ENCODE results near the gene OTX1. TPM values are rescaled to one million over a fixed set of nuclear protein-coding genes. Genes with fewer than 3 reads are reported as not detected.
"Not testable (repeated sequence)": the region's sequence is repeated elsewhere in the genome, so short reads cannot be mapped to it uniquely, and the experiment has no call there.

The OTX1 gene
- total RNA-seq, 1 experiment from 2014 or later, result 0.85 TPM

DNA sequence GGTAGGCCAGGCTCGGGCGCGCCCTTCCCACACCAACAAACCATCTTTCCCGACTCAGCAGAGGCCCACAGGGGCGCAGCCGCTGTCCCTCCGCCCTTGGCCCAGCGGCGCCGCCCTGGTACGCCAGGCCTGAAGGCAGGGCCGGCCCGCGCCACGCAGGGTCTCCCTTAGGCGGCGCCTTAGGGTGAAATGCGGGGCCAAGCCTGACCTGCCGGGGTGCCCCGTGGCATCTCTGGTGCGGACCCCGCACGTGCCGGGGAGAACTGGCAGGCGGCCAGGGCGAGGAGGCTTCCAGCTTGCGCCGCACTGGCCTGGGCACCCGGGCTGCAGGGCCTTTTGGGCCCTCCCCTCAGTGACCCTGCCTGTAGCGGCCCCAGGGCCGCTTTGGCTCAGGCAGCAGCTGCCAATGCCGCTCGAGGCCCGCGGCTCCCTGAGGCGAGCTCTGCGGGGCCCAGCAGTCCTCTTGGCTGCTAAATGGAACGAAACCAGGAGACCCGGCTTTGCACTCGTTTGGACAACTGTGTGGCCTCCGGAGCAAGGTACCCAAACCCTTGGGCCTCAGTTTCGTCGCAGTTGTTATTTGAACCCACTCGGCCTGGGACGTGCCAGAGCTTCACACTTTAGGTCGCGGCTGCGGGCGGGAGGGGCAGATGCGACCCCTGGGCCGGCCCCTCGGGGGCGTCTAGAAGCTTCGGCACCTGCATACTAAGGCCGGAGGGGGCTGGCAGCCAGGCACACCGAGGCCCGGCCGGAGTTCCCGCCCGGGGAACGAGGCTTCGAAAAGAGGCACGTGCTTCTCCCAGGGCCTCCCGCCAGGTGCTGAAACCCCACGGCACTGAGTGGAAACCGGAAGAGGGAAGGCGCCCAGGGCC lies 8.5 kb downstream of the OTX1 start:
- DNase-seq (ENCODE audit: low spot score), result no peak

DNA sequence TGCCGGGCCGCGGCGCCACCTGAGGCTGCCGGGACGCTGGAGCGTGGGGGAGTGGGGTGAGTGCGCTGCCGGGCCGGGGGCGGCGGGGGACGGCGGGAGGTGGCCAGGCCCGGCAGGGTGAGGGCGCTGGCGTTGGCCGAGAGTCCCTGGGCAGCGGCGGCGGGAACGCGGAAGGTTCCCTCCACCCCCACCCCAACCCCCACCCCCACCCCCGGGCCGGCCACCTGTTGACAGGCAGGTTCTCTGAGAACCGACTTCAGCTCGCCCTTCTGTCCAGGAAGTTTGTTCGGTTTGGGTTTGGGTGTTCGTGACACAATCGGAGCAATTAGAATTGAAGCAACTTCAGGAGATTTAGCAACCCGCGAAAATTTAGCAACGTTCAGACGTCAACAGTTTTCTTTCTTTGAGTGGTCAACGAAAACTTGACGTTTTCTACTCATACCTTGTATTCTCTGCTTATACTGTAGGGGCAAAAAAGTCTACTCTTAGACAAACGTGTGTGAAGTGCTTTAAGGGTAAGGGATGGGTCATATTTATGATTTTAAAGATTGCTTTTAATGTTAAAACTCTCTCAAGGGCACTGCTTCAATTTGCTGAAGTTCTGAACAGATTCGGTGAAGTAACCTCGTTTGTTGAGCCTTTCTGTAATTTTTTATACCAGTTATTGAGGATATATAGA lies 9.3 kb downstream of the OTX1 start:
- DNase-seq (ENCODE audit: low spot score), result no peak

DNA sequence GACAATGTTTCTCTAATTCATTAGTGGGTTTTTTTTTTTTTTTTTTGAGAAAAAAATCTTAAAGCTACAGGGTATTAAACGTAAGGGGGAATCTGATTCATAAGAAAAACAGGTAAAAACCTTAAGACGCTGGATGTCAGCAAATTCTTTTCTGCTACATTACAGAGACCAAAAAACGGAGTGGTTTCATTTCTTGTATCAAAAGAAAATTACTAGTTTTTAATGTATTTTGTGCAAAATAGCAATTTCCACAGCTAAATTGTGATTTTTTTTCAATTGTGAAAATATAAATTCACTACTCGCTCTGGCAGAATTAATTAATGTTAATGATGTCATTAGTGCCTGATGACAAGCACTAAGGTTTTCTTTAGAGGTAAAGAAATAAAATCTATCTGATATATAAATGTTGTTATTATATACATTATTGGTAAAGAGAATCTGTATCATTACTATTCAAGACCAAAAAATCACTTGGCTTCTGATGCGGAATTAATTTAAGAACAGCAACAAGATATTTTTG lies 9.9 kb downstream of the OTX1 start:
- no peak for DNase-seq (ENCODE audit: low spot score)

DNA sequence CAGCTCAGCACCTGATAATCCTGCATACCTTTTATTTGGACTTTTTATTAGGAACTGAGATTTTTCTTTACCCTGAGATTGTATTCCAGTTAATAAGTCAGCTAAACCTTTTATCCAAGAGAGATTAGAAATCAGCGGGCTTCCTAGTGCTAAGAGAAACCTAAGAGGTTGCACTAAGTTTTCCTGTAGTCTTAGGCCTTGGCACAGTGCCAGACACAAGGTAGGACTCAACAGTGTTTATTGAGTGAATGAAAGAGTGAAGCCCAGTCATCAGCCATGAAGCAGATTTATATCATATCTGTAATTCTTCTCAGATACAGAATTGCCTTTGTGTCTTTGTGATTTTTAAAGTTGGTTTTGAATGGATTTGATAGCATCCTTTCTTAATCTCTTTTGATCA lies 13.6 kb downstream of the OTX1 start:
- DNase-seq (ENCODE audit: low spot score), result no peak

DNA sequence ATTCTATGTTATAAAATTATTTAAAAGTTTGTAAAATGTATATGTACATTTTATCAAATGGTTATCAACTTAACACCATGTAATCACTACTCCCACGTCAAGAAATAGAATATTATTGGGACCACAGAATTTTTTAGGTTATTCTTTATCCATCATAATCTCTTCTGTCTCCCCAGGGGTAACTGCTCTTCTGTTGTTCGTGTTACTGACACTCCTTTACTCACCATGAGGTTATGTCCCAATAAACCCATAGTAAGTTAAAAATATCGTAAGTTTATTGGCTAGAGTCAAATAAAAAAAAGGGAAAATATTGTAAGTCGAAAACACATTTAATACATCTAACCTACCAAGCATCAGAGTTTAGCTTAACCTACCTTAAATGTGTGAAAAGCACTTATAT lies 14.0 kb downstream of the OTX1 start:
- DNase-seq (ENCODE audit: low spot score), result no peak

DNA sequence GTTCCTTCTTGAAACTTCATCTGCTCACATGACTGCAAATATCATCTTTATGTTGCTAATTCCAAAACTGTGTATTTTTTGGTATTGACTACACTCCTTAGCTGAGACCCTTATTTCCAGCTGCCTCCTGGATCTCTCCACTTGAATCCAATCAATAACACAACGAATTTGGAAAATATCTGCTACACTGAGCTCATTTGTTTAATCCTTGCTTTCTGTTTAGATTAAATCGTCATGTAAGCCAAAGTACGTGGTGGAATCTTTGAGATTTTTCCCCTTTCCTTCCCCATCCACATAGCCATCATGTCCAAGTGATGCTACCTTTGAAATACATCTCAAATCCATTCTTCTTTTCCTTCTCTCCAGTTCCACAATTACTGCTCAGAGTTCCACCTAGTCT lies 15.6 kb downstream of the OTX1 start:
- no peak for DNase-seq (ENCODE audit: low spot score)

DNA sequence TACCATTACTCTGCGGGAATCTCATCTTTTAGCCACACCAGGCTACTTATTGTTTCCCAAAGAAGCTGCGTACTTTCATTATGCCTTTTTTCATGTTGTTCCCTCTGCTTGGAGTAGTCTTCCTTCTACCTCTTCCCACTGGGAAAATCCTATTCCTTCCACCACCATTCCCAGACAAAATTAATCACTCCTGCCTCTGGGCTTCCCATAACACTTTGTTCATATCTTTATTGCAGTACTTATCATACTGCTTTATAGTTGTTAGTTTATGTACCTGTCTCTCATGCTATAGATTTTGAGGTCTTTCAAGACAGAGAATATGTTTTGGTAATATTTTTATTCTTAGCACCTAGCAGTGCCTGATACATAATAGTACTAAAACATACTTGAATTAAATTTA lies 16.2 kb downstream of the OTX1 start:
- DNase-seq (ENCODE audit: low spot score), result no peak

DNA sequence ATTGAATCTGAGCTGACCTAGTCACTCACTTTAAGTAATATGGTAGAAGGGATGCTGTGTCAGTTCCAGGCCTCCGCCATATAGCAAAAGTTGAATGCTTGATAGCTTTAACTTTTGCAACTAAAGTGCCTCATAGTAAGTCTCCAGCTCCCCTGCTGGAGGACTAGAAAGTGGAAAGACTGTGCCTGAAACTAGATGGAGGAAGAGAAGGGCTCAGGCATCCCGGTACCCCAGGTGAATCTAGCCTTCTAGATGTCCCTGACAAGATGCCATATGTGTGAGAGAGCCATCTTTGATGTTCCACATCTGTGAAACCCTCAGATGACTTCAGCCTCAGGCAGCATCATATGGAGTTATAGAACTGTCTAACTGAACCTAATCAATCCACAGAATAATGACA lies 21.0 kb downstream of the OTX1 start:
- no peak for DNase-seq (ENCODE audit: low spot score)

DNA sequence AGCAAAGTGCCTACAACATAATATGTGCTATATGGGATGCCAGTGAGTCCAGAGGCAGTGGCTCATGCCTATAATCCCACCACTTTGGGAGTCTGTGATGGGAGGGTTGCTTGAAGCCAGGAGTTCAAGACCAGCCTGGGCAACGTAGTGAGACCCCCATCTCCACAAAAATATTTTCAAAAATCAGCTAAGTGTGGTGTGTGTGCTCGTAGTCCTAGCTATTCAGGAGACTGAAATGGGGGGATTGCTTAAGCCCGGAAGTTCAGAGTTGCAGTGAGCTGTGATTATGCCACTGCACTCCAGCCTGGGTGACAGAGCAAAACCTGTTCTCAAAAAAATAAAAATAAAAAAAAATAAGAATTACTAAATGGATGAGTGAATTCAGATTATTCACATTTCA lies 23.4 kb downstream of the OTX1 start:
- no peak for DNase-seq (ENCODE audit: low spot score)

DNA sequence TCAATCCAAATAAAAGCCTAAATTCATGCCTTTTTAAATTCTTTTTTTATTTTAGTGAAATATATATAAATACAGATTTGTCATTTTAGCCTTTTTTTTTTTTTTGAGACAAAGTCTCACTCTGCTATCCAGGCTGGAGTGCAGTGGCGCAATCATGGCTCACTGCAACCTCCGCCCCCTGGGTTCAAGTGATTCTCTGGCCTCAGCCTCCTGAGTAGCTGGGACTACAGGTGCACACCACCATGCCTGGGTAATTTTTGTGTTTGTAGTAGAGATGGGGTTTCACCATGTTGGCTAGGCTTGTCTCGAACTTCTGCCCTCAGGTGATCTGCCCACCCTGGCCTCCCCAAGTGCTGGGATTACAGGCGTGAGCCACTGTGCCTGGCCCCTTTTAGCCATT lies 23.8 kb downstream of the OTX1 start:
- DNase-seq (ENCODE audit: low spot score), result not testable (repeated sequence)

DNA sequence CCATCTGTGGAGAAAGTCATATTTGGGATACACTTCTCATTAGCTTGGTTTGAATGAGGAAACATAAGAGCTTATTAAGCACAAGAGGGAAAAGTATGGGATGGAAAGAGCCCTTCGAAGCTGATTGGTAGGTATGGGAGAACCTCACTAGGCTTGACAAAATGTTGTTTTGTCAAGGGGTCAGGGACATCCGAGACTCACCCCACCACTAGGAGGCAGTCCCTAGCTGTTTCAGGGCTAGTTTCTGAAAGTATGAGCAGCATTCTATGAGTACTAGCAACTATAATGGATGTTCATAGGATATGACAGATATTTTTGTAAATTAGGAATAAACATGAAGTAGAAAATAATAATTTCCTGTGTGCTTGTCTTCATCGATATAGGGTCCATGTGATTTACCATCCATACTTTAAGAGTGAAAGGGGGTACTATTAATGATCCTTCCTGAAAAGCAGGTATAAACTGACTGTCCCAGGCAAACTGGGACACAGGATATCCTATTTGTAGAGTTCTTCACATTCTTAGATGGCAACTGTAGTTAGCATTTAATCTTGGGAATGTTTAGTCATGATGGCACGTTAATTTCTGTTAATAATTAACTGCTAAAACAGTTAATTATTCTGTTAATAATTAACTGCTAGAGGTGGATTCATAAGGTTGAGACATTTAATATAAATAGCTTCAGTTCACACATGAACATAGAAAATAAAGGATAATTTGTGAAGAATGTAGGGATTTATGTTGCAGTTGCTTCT lies 28.4 kb downstream of the OTX1 start:
- DNase-seq (ENCODE audit: low spot score), result peak; percentile 12

DNA sequence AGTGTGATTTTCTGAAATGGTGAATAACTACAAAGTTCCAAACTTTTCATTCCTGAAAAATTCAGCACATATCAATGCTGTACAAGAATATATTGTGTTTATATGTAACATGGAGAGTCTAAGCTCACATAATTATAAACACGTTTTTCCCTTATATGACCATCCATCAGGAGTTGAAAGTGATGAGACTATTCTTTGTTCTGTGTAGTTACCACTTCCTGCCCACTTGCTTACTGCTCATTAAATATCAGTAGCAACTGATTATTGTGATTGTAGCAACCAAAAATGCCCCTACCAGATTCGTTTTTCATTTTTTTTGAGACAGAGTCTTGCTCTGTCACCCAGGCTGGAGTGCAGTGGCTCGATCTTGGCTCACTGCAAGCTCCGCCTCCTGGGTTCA lies 30.8 kb downstream of the OTX1 start:
- DNase-seq (ENCODE audit: low spot score), result no peak

DNA sequence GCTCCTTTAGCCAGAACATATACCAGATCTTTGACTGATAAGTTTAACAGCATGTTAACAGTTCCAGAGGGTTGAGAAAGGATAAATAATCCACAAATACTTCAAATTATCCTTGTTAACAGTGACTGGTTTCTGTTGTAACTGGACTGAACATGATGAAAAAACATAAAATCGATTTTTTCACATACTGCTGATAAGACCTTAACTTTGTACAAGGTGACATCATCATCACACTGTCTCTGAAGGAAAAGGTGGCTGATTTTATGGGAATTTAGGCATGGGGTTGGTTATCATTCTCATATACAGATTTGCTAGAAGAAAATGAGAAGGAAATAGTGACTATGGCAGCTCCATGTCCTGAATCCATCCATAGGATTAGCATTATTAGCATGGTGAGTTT lies 36.1 kb downstream of the OTX1 start:
- DNase-seq (ENCODE audit: low spot score), result no peak

DNA sequence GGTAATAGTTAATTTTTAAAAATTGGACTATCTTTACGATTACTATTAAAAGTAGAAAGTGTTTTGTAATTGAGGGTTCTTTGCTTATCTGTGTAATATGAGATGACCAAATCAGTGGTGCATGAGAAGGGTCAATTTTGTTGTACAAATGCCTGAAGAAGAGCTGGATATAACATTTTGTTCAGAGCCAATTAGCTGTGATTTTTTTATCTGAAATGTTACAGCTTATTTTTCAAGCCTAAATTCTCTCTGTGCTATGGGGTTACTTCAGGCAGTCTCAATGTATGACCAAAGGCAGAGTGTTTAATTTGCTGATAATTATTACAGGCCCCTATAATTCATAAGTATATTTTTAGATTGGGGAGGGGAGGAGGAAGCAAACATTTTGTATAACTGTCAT lies 41.8 kb downstream of the OTX1 start:
- no peak for DNase-seq (ENCODE audit: low spot score)

DNA sequence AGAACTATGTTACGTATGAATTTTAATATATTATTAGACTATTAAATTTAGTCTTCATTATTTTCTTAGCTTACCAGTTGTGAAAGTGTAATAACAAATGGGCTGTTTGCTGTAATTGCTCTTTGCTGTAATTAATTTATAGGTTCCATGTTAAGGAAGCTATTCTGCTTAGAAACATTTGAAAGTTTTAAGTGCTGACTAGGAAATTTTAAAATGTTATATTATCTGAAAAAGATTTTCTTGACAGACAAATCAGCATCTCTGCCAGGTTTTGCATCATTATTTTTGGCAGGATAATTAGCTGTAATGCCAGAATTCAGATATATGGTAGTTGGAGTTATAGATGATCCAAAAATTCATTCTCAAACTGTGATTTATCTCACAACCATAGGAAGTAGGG lies 42.2 kb downstream of the OTX1 start:
- DNase-seq (ENCODE audit: low spot score), result no peak

DNA sequence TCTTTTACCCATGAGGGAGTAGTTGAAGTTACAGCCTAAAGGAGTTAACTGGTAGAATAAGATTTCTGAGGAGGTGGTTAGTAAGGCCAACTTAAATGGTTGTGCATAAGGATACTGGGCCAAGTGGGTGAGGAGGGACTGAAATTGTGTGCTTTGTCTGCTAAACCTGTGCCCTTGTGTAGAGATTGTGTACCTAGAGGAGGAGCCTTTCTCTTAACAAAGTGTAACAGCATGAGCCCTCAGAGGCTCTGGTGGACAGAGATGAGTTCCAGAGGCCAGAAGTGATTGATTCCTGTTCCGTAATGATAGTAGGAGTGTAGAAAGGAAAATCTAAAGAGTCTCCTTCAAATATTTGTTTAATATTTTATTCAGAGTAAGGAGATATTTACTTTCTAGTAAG lies 42.9 kb downstream of the OTX1 start:
- no peak for DNase-seq (ENCODE audit: low spot score)

DNA sequence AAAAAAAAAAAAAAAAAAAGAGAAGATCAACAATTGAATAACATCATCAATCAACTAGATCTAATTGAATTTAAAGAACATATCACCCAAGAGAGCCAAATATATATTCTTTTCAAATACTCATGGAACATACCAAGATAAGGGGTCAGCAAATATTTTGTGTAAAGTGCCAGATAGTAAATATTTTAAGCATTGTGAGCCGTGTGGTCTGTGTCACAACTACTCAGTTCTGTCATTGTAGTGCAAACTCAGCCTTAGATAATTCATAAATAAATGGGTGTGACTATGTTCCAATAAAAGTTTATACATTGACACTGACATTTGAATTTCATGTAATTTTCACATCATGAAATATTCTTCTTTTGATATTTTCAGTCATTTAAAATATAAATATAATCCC lies 45.9 kb downstream of the OTX1 start:
- DNase-seq (ENCODE audit: low spot score), result no peak

DNA sequence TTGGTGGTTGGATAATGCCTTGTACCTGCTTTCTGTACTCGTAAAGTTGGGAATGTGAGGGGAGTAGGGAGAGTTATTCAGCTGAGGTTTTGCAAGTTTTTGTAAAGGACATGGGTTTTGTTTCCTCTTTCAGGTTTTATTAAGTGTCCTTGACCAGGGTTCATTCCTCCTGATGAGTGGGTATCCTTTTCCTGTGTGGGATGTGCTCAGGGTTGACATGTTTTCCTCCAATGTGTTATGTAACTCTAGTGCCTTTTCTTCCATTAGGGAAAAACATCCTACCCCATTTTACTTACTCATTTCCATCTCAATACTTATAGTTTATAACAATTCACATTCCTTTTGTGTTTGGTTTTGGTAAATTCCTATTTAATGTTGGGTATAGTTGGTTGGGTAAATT lies 48.4 kb downstream of the OTX1 start:
- no peak for DNase-seq (ENCODE audit: low spot score)

DNA sequence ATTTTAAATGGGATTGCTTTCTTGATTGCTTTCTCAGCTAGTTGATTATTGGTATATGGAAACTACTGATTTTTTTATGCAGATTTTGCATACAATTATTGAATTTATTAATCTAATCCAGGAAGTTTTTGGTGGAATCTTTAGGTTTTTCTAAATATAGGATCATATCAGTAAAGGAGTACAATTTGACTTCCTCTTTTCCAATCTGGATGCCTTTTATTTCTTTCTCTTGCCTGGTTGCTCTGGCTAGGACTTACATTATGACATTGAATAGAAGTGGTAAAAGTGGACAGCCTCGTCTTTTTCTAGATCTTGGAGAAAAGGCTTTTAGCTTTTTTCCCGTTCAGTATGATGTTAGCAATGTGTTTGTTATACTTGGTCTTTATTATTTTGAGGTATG lies 51.3 kb downstream of the OTX1 start:
- no peak for DNase-seq (ENCODE audit: low spot score)

DNA sequence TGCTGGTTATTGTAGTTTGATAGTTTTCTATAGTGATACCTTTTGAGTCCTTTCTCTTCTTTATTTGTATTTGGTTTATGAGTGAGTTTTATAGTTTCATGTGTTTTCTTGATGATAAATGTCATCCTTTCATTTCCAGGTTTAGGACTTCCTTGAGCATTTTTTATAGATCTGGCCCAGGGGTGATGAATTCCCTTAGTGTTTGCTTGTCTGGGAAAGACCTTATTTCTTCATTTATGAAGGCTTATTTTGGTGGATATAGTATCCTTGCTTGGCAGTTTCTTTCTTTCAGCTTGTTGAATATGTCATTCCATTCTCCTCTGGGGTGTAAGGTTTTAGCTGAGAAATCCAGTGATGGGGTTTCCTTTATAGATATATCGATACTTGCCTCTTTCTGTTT lies 53.9 kb downstream of the OTX1 start:
- no peak for DNase-seq (ENCODE audit: low spot score)

Measured in H4 (cell line).